Left forelimb (tissue), 1 donor: ENCODE data around the gene DGUOK.

Experiments
- DNase-seq: peaks from one replicate; pipeline ENCODE4 v3.0.0-alpha.2; 2018; ENCODE audit warnings: low spot score

Gene DGUOK

GRCh38 chr2:73947412-73948018 lies 20.8 kb downstream of the DGUOK start:
- no peak for DNase-seq

DNA sequence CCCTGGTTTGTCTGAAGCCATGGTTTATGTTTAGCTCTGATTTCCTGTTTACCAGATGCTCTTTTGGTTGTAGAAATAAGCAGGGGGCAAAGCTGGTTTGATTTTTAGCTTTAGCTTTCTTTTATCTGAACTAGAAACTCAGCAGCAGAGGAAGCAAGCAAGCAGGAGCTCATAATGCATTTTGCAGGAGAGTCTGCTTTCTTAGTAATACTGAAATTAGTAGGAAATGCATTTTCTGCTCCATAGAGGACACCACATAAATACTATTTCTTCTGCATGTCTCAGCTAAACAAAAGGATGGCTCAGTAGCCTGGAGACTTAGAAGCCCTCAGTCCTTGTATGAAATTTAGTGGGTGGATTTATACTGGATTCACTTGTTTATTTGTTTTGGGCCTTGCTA lies 23.1 kb downstream of the DGUOK start:
- DNase-seq, result no peak

- DNase-seq, result no peak
Observed at GRCh38 chr2:73952499-73953446, 26.1 kb downstream of the DGUOK start.

DNA sequence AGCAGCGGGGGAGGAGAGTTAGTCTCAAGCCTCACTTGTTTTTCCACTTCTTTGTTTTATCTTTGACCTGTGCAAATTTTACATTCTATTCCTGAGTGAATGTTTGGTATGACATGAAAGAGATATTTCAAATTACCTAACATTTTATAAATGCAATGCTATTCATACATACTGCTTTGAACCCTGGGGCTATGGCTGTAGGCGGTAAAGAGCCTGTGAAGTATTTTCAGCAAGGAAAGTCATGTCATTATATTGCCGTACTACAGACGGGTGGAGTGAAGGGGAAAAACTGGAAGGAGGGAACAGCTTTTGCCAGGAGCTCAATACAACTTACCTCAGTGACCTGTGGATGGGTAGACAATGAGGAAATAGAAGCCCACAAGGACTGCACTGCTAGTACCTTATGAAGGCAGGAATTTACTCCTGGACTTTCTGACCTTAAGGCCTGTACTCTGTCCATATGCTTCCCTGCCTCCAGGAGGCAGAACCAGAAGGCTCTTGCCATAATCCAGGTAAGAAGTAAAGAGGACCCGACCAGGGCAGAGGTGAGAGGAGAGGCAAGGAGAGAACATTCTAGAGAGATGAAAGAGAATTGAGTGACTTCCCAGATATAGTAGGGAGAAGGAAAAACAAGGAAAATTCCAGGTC lies 29.7 kb downstream of the DGUOK start:
- DNase-seq, result no peak

DNA sequence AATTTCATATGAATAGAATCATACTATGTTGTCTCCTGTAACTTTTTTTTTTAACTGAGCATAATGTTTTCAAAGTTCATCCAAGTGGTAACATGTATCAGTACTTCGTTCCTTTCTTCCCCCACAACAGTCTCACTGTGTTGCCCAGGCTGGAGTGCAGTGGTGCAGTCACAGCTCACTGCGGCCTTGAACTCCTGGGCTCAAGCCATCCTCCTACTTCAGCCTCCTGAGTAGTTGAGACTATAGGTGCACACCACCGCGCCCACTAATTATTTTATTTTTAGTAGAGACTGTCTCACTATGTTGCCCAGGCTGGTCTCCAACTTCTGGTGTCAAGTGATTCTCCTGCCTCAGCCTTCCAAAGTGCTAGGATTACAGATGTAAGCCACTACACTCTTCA lies 34.6 kb downstream of the DGUOK start:
- no peak for DNase-seq

- DNase-seq, result no peak
Observed at GRCh38 chr2:73961823-73962615, 35.3 kb downstream of the DGUOK start.

DNA sequence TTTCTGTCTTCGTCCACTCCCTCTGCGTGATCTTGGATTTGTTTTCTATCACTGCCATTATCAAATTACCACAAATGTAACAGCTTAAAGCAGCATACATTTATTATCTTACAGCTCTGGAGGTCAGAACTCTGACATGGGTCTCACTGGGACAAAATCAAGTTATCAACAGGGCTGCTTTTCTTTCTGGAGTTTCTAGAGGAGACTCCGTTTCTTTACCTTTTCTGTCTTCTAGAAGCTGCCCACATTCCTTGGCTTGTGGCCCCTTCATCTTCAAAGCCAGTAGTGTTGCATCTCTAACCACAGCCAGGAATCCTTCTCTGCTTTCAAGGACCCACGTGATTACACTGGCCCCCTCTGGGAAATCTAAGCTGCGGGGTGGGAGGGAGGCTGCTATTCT lies 36.1 kb downstream of the DGUOK start:
- DNase-seq, result no peak

GRCh38 chr2:73963385-73964120 lies 36.9 kb downstream of the DGUOK start:
- no peak for DNase-seq

DNA sequence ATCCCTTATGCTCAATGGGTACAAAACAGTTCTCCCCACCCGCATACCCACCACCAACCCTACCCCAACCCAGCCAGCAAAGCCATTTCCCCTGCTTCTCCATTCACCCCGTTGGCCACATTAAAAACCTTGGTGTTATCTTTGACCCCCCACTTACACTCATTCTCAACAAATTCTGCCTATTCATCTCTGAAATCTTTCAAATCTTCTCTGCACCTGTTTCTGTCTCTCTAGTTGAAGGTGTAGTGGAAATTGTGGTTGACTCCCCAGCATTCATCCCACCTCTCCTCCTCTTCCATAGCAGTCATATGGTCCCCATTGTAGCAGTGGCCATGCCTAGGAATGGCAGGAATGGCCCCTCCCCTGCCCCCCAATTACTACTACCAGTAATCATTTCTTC lies 37.5 kb downstream of the DGUOK start:
- no peak for DNase-seq

GRCh38 chr2:73965053-73965452 lies 38.4 kb downstream of the DGUOK start:
- no peak for DNase-seq

DNA sequence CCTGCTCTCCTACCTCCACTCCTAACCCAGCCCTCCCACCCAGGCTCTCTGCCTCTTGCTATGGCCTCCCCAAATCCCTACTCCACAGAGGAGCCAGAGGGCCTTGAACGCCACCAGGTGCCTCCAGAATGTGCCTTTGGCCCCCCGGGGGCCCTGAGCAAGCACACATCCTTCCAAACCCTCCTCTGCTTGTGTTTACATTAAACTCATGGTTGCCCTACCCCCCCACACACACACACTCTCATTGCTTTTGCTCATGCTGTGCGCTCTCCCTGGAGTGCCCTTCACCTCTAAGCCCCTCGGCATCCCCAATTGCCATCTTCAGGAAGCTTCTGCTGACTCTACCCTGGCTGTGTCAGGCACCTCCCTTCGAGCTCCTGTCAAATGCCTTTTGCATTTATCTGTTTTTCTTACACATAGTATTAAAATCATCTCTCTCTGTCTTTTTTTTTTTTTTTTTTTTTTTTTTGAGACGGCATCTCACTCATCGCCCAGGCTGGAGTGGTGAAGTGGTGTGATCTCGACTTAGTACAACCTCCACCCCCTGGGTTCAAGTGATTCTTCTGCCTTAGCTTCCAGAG lies 41.8 kb downstream of the DGUOK start:
- DNase-seq, result no peak

DNA sequence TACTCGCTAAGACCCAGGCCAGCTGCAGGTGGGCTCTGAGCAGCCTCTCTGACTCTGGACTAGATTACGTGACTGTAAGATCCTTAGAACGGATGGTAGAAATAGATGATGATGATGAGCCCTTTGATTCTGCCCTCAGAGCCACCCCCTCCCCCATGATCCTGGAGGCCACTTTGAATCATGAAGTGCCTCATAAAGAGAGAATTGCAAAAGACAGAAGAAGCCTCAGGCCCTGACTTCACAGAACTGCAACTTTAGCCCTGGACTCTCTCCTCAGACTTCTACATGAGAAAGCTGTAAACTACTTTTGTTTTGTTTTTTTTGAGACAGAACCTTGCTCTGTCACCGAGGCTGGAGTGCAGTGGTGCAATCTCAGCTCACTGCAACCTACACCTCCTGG lies 42.7 kb downstream of the DGUOK start:
- no peak for DNase-seq

GRCh38 chr2:73970141-73970803 lies 43.6 kb downstream of the DGUOK start:
- DNase-seq, result no peak

- DNase-seq, result no peak
Observed at GRCh38 chr2:73970850-73971471, 44.3 kb downstream of the DGUOK start.

GRCh38 chr2:73971722-73972121 lies 45.0 kb downstream of the DGUOK start:
- DNase-seq, result no peak

DNA sequence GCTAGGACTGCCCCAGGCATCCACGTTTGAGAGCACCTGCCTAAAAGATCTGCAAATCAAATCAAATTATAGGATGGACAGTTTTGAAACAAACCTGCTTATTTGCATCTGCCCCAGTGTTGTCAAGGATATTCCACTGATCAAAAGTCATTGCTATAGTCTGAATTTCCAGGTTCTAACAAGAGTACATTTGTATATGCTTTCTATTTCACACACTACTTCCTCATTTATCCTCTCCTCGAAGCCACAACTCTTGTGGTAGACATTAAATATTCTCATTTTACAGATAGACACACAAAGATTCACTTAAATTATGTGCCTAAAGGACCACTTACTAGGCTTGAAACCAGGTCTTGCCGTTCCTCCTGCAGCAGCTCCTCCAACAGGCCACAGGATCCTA lies 46.2 kb downstream of the DGUOK start:
- DNase-seq, result no peak

GRCh38 chr2:73975731-73976130 lies 49.1 kb downstream of the DGUOK start:
- no peak for DNase-seq

DNA sequence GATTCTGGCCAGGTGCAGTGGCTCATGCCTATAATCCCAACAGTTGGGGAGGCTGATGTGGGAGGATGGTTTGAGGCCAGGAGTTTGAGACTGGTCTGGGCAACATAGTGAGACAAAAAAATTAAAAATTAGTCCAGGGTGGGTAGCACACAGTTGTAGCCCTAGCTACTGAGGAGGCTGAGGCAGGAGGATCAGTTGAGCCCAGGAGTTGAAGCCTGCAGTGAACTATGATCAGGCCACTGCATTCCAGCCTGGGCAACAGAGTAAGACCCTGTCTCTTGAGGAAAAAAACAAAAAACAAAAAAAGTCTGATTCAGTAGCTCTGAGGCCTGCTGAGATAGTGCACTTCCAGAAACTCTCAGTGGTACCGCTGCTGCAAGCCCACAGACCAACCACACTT lies 50.1 kb downstream of the DGUOK start:
- DNase-seq, result no peak

GRCh38 chr2:73977466-73977865 lies 50.8 kb downstream of the DGUOK start:
- no peak for DNase-seq

DNA sequence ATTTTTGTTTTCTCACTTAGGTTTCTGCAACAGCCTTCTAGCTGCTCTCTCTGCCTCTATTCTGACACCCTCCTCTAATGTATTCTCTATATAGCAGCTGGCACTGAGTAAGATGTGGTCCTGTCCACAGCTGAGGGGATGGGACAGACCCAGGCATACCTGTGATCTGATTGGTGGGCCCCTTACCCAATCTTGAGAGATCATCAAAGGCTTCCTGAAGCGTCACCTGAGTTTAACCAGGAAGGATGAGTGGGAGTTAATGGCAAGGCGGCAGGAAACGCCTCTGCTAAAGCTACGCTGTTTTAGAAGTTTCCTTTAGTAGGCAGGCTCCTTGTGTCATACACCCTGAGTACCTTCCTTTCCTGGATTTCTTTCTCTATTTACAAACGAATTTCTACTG lies 52.3 kb downstream of the DGUOK start:
- no peak for DNase-seq
